PC-3 (cell line): ENCODE data around the gene SART3. TPM values are rescaled to one million over a fixed set of nuclear protein-coding genes. Genes with fewer than 3 reads are reported as not detected.

Source experiments
- ATAC-seq: fragments of 200-7000 bp; cut with Tn5 transposase; 2 replicates; pipeline ENCODE4 v1.9.1; 2020; ENCODE audit warnings: mild to moderate bottlenecking, moderate library complexity
- BruUV-seq: library from RNA; stranded (reverse); fragments of 400-500 nt; replicated peaks from 2 replicates; lab custom pipeline; 2021; lab: Mats Ljungman, UMichigan
- CTCF ChIA-PET: fragments of 300-600 bp; sonication (Branson Sonifier 250); formaldehyde crosslinking; loops from one replicate; lab custom pipeline; 2022; ENCODE audit warnings: antibody characterized with exemption; lab: Charles Lee
- POLR2A ChIA-PET: fragments of 300-600 bp; sonication (Branson Sonifier 250); formaldehyde crosslinking; loops from one replicate; lab custom pipeline; 2022; ENCODE audit warnings: antibody characterized with exemption; ENCODE audit not compliant: unreplicated experiment; lab: Charles Lee
- DNase-seq: peaks from one replicate; pipeline ENCODE4 v3.0.0-alpha.2; 2015
- H2AFZ ChIP-seq: fragments of 300-600 bp; sonication (generic); 2 replicates; pipeline ENCODE4 v1.6.0; 2016; ENCODE audit warnings: antibody characterized with exemption, low read length
- H3F3A ChIP-seq: fragments of 300-600 bp; sonication (generic); one replicate; pipeline ENCODE4 v1.6.0; 2017; ENCODE audit warnings: antibody characterized with exemption, low read length, control low read depth, mild to moderate bottlenecking; ENCODE audit not compliant: unreplicated experiment
- H3K27ac ChIP-seq: fragments of 300-600 bp; sonication (generic); 2 replicates; pipeline ENCODE4 v1.5.1; 2016; ENCODE audit warnings: mild to moderate bottlenecking, low read length
- H3K27me3 ChIP-seq: fragments of 300-600 bp; sonication (generic); 2 replicates; pipeline ENCODE4 v1.6.1; 2016; ENCODE audit warnings: low read length, mixed read lengths
- H3K36me3 ChIP-seq: fragments of 300-600 bp; sonication (generic); 2 replicates; pipeline ENCODE4 v1.6.1; 2016; ENCODE audit warnings: low read depth, mixed run types, low read length, mixed read lengths
- H3K4me1 ChIP-seq: fragments of 300-600 bp; sonication (generic); 2 replicates; pipeline ENCODE4 v1.5.1; 2016; ENCODE audit warnings: low read length; ENCODE audit not compliant: insufficient read depth
- H3K4me2 ChIP-seq: fragments of 300-600 bp; sonication (generic); 2 replicates; pipeline ENCODE4 v1.6.0; 2016; ENCODE audit warnings: low read length
- H3K4me3 ChIP-seq: fragments of 300-600 bp; sonication (generic); 2 replicates; pipeline ENCODE4 v1.5.1; 2016; ENCODE audit warnings: mild to moderate bottlenecking, low read length, mixed read lengths
- H3K79me2 ChIP-seq: fragments of 300-600 bp; sonication (generic); 2 replicates; pipeline ENCODE4 v1.6.1; 2017; ENCODE audit warnings: low read length, mixed read lengths
- H3K9ac ChIP-seq: fragments of 300-600 bp; sonication (generic); 2 replicates; pipeline ENCODE4 v1.6.0; 2016; ENCODE audit warnings: mild to moderate bottlenecking, low read length
- H3K9me2 ChIP-seq: fragments of 300-600 bp; sonication (generic); replicated peaks from 2 replicates; pipeline ENCODE4 v1.6.1; 2016; ENCODE audit warnings: mixed run types, low read length, mixed read lengths
- H3K9me3 ChIP-seq: fragments of 300-600 bp; sonication (generic); 2 replicates; pipeline ENCODE4 v1.6.1; 2016; ENCODE audit warnings: low read length, mixed read lengths
- H4K20me1 ChIP-seq: fragments of 300-600 bp; sonication (generic); 2 replicates; pipeline ENCODE4 v1.6.1; 2016; ENCODE audit warnings: low read length, mixed read lengths
- EZH2 ChIP-seq: fragments of 300-600 bp; sonication (generic); IDR thresholded peaks from one replicate; pipeline ENCODE4 v1.6.1; 2017; ENCODE audit warnings: antibody characterized with exemption, mild to moderate bottlenecking, low read length; ENCODE audit not compliant: unreplicated experiment
- EZH2phosphoT487 ChIP-seq: fragments of 300-600 bp; sonication (generic); IDR thresholded peaks from 2 replicates; pipeline ENCODE4 v1.6.1; 2018; ENCODE audit warnings: mild to moderate bottlenecking, antibody characterized with exemption, low read length, borderline replicate concordance
- intact Hi-C: fragments of 100-400 bp; cut with micrococcal nuclease; formaldehyde crosslinking; loops from 2 replicates; pipeline ENCODE4 v1.9.0; 2023
- total RNA-seq: library from RNA; depleted of rRNA; stranded (reverse); fragments of >200 nt; gene quantifications from 2 replicates; pipeline ENCODE4 v1.2.3, GENCODE V29; 2014
- TF ChIP-seq, protein P1 (sequence below): fragments of 300-600 bp; sonication (generic); conservative IDR thresholded peaks from 2 replicates; pipeline ENCODE4 v1.5.1; 2017; ENCODE audit warnings: antibody characterized with exemption, low read depth, mild to moderate bottlenecking, low read length

The SART3 gene
- total RNA-seq, 1 experiment from 2014 or later, result 165 TPM

- H3K27me3 ChIP-seq, result no peaks in the 10 kb centered on the region
- H3K9ac ChIP-seq, result no peak overlapping the region
- ChIA-PET CTCF (no interaction called here), POLR2A (no interaction called here)
- no TSS peak for BruUV-seq
- no peak overlapping the region for H3K4me2 ChIP-seq
- no peaks in the 10 kb centered on the region for H3K4me1 ChIP-seq
- H3K9me3 ChIP-seq, result no peaks in the 10 kb centered on the region
- H3K27ac ChIP-seq, result no peak overlapping the region
- no peaks in the 10 kb centered on the region for H3K9me2 ChIP-seq
- DNase-seq (no peak), ATAC-seq (no peak)
- intact Hi-C loops, result no loop called here
- no peaks in the 10 kb centered on the region for H3K36me3 ChIP-seq
- H3K79me2 ChIP-seq, result no peaks in the 10 kb centered on the region
- H3K4me3 ChIP-seq, result no peak overlapping the region
- H3F3A ChIP-seq, result no peaks in the 10 kb centered on the region
- TF ChIP-seq, protein P1, sequence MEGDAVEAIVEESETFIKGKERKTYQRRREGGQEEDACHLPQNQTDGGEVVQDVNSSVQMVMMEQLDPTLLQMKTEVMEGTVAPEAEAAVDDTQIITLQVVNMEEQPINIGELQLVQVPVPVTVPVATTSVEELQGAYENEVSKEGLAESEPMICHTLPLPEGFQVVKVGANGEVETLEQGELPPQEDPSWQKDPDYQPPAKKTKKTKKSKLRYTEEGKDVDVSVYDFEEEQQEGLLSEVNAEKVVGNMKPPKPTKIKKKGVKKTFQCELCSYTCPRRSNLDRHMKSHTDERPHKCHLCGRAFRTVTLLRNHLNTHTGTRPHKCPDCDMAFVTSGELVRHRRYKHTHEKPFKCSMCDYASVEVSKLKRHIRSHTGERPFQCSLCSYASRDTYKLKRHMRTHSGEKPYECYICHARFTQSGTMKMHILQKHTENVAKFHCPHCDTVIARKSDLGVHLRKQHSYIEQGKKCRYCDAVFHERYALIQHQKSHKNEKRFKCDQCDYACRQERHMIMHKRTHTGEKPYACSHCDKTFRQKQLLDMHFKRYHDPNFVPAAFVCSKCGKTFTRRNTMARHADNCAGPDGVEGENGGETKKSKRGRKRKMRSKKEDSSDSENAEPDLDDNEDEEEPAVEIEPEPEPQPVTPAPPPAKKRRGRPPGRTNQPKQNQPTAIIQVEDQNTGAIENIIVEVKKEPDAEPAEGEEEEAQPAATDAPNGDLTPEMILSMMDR, result no peak
- no peak for TF ChIP-seq EZH2phosphoT487
- no peak for TF ChIP-seq EZH2
- no peak overlapping the region for H2AFZ ChIP-seq
- no peaks in the 10 kb centered on the region for H4K20me1 ChIP-seq
Measured at GRCh38 chr12:108578264-108578663, 17.3 kb upstream of the SART3 start.

DNA sequence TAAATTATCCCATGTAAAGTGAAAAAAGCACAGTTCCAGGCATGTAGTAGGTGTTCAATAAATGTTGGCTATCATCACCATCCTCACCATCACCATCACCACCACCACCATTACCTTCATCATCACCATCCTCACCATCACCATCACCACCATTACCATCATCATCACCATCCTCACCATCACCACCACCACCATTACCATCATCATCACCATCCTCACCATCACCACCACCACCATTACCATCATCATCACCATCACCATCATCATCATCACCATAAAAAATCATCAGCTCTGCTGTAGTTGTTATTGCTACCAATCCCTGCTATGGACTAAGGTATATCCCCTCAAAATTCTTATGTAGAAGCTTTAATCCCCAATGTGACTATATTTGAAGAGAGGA, 16.5 kb upstream of the SART3 start:
- Histone ChIP-seq H2AFZ (no peak overlapping the region), H4K20me1 (no peaks in the 10 kb centered on the region), H3K4me3 (no peak overlapping the region), H3K4me2 (no peak overlapping the region), H3K36me3 (no peaks in the 10 kb centered on the region), H3K9me3 (no peaks in the 10 kb centered on the region), H3K9ac (no peak overlapping the region), H3K4me1 (no peaks in the 10 kb centered on the region), H3K27ac (no peak overlapping the region), H3F3A (no peaks in the 10 kb centered on the region), H3K9me2 (no peaks in the 10 kb centered on the region), H3K27me3 (no peaks in the 10 kb centered on the region), H3K79me2 (no peaks in the 10 kb centered on the region)
- intact Hi-C loops, result no loop called here
- DNase-seq (no peak), ATAC-seq (no peak)
- no TSS peak for BruUV-seq
- CTCF ChIA-PET, result no interaction called here
- POLR2A ChIA-PET, result no interaction called here
- TF ChIP-seq, protein P1, result no peak
- TF ChIP-seq EZH2phosphoT487, result no peak
- TF ChIP-seq EZH2, result no peak

DNA sequence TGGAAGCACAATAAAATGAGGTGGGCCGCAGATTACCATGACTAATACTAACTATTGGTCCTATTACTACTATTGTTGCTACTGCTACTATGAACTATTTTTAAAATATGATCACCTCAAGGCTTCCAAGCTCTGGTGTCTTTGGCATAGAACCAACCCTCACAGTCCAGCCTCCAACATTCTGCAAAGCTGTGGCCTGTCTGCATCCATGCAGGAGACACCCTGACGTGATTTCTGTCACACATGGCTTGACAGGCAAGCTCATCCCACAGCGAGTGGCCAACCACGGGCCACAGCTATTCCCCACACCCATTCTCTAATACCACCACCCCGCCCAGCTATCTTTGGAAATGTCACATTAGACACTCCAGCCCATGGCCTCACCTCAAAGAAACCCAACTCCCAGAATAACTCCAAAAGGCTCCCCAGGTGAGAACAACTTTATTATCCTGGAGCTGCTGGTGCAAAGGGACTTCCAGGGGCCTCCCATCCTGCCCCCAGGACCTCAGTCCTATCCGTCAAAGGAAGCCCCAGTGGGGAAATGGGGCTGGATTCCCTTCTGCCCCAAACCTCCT, 15.8 kb upstream of the SART3 start:
- Histone ChIP-seq H3K9me3 (no peaks in the 10 kb centered on the region), H3K27ac (no peak overlapping the region), H3K4me3 (no peak overlapping the region), H2AFZ (no peak overlapping the region), H3K4me2 (no peak overlapping the region), H3K9me2 (no peaks in the 10 kb centered on the region), H3K4me1 (no peaks in the 10 kb centered on the region), H3K36me3 (no peaks in the 10 kb centered on the region), H3F3A (no peaks in the 10 kb centered on the region), H4K20me1 (no peaks in the 10 kb centered on the region), H3K27me3 (no peaks in the 10 kb centered on the region), H3K79me2 (no peaks in the 10 kb centered on the region), H3K9ac (no peak overlapping the region)
- BruUV-seq, result no TSS peak
- ATAC-seq (no peak), DNase-seq (no peak)
- ChIA-PET POLR2A (interaction anchor here (0.5 kb wide), 1 partner anchor 175 kb away, joined by 4 read pairs; no protein-coding TSS in a partner anchor), CTCF (no interaction called here)
- TF ChIP-seq EZH2, result no peak
- no peak for TF ChIP-seq EZH2phosphoT487
- TF ChIP-seq, protein P1, result no peak
- intact Hi-C loops, result no loop called here
